ENCODE measurements around the gene FZR1. TPM values are rescaled to one million over a fixed set of nuclear protein-coding genes. Genes with fewer than 3 reads are reported as not detected.

Gene FZR1
- total and polyA plus RNA-seq, 2 of the 13 experiments (the other 11 are each of a cell fraction or from before 2014, with no cell fraction given): 29.0 to 30.8 TPM

- WGBS (ENCODE audit: low lambda C conversion rate): 96% methylated on average over 4 of the region's 15 CpGs
- H3K27me3 ChIP-seq (ENCODE audit: control insufficient read depth in 1 of 2, insufficient read depth in 2 of 2, low read length in 2 of 2): no peaks in the 10 kb centered on the region
- H3K4me3 ChIP-seq (replicated peaks in 1 of 3; ENCODE audit: insufficient read depth in 1 of 3, low read depth in 2 of 3, low read length in 3 of 3): no peak overlapping the region
- TF ChIP-seq ASH2L (IDR thresholded peaks at IDR 0.05; ENCODE audit: insufficient read length, low read depth, low read length): no peak
- TF ChIP-seq ZSCAN12 (CRISPR knock-in tag; IDR thresholded peaks at IDR 0.05): no peak
- no peak for TF ChIP-seq TIGD3 (CRISPR knock-in tag; IDR thresholded peaks at IDR 0.05; ENCODE audit: borderline replicate concordance)
- TF ChIP-seq ZBTB7B (CRISPR knock-in tag; IDR thresholded peaks at IDR 0.05): no peak
- no peak for FAIRE-seq
- DNase-seq (ENCODE audit: low spot score): no peak
- H4K20me1 ChIP-seq (ENCODE audit: insufficient read depth, low read length): peaks cover 18% of the 10 kb centered on the region; the same call in 1 of the 2 replicates
- POLR2A ChIA-PET: no interaction called here
- no TSS peak for BruUV-seq (replicated peaks)
- H3K79me2 ChIP-seq (ENCODE audit: insufficient read depth, low read length): peaks cover 65% of the 10 kb centered on the region
- H3K27ac ChIP-seq (ENCODE audit: extremely low read length, insufficient read depth, low read length): no peak overlapping the region
- ATAC-seq: no peak
- in situ Hi-C loops (cut with HindIII; ENCODE audit: extremely low pct_ligation_motif_present, low pct_unique_long_range_greater_than_20kb) (no loop called here), intact Hi-C loops (cut with micrococcal nuclease; ENCODE audit: unreplicated experiment) (loop anchor here (5.0 kb wide), 1 partner anchor 63 kb away; the partner anchor contains the start of gene HMG20B)
- H3K36me3 ChIP-seq (replicated peaks in 1 of 2; ENCODE audit: control insufficient read depth in 1 of 2, insufficient read depth in 2 of 2, low read length in 2 of 2): peaks cover 5 to 20% of the 10 kb centered on the region in 2 experiments; a peak in 4 of 5 replicates
- no peak overlapping the region for H2AFZ ChIP-seq (ENCODE audit: low read length)
- H3K4me2 ChIP-seq (ENCODE audit: low read depth, low read length): no peak overlapping the region
- no peak overlapping the region for H3K9ac ChIP-seq (ENCODE audit: insufficient read depth, low read depth, low read length)
- peaks cover 22% of the 10 kb centered on the region for H3K4me1 ChIP-seq (ENCODE audit: insufficient read depth, low read length)
- CTCF ChIA-PET (ENCODE audit: low intra/inter-chr PET ratio, low total read pairs): no interaction called here
- no peaks in the 10 kb centered on the region for H3K9me3 ChIP-seq (ENCODE audit: low read length)
Measured at GRCh38 chr19:3509566-3509989, 3.5 kb downstream of the FZR1 start.

GRCh38 chr19:3510727-3511126 is 4.6 kb downstream of the FZR1 start:
- Histone ChIP-seq H3K9me3 (ENCODE audit: low read length) (no peaks in the 10 kb centered on the region), H3K27ac (ENCODE audit: extremely low read length, insufficient read depth, low read length) (no peak overlapping the region), H3K9ac (ENCODE audit: insufficient read depth, low read depth, low read length) (no peak overlapping the region), H3K4me3 (replicated peaks in 1 of 3; ENCODE audit: insufficient read depth in 1 of 3, low read depth in 2 of 3, low read length in 3 of 3) (no peak overlapping the region), H3K79me2 (ENCODE audit: insufficient read depth, low read length) (peaks cover 72% of the 10 kb centered on the region), H2AFZ (ENCODE audit: low read length) (no peak overlapping the region), H3K4me1 (ENCODE audit: insufficient read depth, low read length) (peaks cover 12% of the 10 kb centered on the region), H4K20me1 (ENCODE audit: insufficient read depth, low read length) (peaks cover 18% of the 10 kb centered on the region; the same call in 1 of the 2 replicates), H3K36me3 (replicated peaks in 1 of 2; ENCODE audit: control insufficient read depth in 1 of 2, insufficient read depth in 2 of 2, low read length in 2 of 2) (peaks cover 5 to 20% of the 10 kb centered on the region in 2 experiments; a peak in 4 of 5 replicates), H3K4me2 (ENCODE audit: low read depth, low read length) (no peak overlapping the region), H3K27me3 (ENCODE audit: control insufficient read depth in 1 of 2, insufficient read depth in 2 of 2, low read length in 2 of 2) (no peaks in the 10 kb centered on the region)
- TF ChIP-seq HMGXB3 (CRISPR knock-in tag; IDR thresholded peaks at IDR 0.05; ENCODE audit: borderline replicate concordance): no peak
- no peak for TF ChIP-seq ZNF530 (CRISPR knock-in tag; IDR thresholded peaks at IDR 0.05; ENCODE audit: low read depth)
- POLR2A ChIA-PET: no interaction called here
- no peak for ATAC-seq
- 98% methylated on average over 19 of the region's 22 CpGs for WGBS (ENCODE audit: low lambda C conversion rate)
- intact Hi-C loops (cut with micrococcal nuclease; ENCODE audit: unreplicated experiment): no loop called here
- FAIRE-seq: no peak
- DNase-seq (ENCODE audit: low spot score): no peak
- no TSS peak for BruUV-seq (replicated peaks)
- CTCF ChIA-PET (ENCODE audit: low intra/inter-chr PET ratio, low total read pairs): no interaction called here
- in situ Hi-C loops (cut with HindIII; ENCODE audit: extremely low pct_ligation_motif_present, low pct_unique_long_range_greater_than_20kb): no loop called here

Measured in HepG2 (cell line).